ENCODE data around the gene TLE5. TPM values are rescaled to one million over a fixed set of nuclear protein-coding genes. Genes with fewer than 3 reads are reported as not detected.

TLE5 gene
- total and polyA plus RNA-seq, 10 of the 15 experiments (the other 5 are each of a cell fraction or from before 2014, with no cell fraction given) = 2.5 to 373 (median 154) TPM

DNA sequence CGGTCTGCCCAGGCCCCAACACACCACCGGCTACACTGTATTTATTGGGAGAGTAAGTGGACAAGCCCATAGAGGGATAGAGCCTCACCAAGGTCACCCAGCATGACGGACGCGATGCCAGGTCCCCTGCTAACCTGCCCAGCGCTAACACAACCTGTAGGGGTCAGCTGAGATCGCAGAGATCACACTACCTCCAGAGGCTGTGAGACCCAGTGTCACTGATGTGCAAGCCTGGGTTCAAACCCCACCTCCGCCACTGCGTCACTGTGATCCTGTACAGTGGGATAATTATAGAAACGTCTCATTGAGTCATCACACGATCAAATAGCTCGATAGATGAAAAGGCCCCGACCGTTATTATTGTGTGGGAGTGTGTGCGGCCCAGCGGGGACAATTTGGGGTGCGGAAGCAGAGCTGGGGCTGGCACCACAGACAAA is 22.6 kb downstream of the TLE5 start:
- FAIRE-seq = no peak
- H3K9ac ChIP-seq (ENCODE audit: control insufficient read depth, insufficient read depth, low read length) = no peak overlapping the region
- ChIA-PET CTCF (no interaction called here), POLR2A (interaction anchor here (1.1 kb wide), 1 partner anchor 19 kb away, joined by 3 read pairs; no protein-coding TSS in a partner anchor), SMC1A (ENCODE audit: uncharacterized antibody, unreplicated experiment) (no interaction called here), RAD21 (ENCODE audit: unreplicated experiment) (interaction anchor here (1.0 kb wide), 1 partner anchor 25 kb away, joined by 3 read pairs; no protein-coding TSS in a partner anchor)
- no peaks in the 10 kb centered on the region for H3K36me3 ChIP-seq (ENCODE audit: control insufficient read depth in 2 of 2, insufficient read depth in 2 of 2, low read length in 1 of 2)
- no peak overlapping the region for H2AFZ ChIP-seq (ENCODE audit: control insufficient read depth, low read depth, low read length)
- 44% methylated on average over 17 of the region's 17 CpGs for WGBS (ENCODE audit: insufficient coverage, insufficient replicate concordance, low lambda C conversion rate, missing lambda C conversion rate)
- H3K4me2 ChIP-seq (ENCODE audit: control insufficient read depth, insufficient read depth) = no peak overlapping the region
- DNase-seq (ENCODE audit: low read depth, low spot score) = no peak
- H3K79me2 ChIP-seq (ENCODE audit: control insufficient read depth, insufficient read depth, low read length) = no peaks in the 10 kb centered on the region
- no peaks in the 10 kb centered on the region for H4K20me1 ChIP-seq (ENCODE audit: control insufficient read depth, insufficient read depth)
- no TSS peak for BruUV-seq (replicated peaks)
- intact Hi-C loops (cut with micrococcal nuclease; ENCODE audit: unreplicated experiment) (no loop called here), in situ Hi-C loops (cut with MboI) (no loop called here)
- no peak overlapping the region for H3K4me3 ChIP-seq
- no peaks in the 10 kb centered on the region for H3K9me3 ChIP-seq (replicated peaks; ENCODE audit: control insufficient read depth, insufficient read depth, low read length)
- no peaks in the 10 kb centered on the region for H3K27me3 ChIP-seq (replicated peaks in 1 of 2; ENCODE audit: control insufficient read depth in 2 of 2, insufficient read depth in 2 of 2, low read length in 1 of 2)
- H3K4me1 ChIP-seq (ENCODE audit: control insufficient read depth, insufficient read depth, low read length) = peaks cover 14% of the 10 kb centered on the region
- TF ChIP-seq ZNF384 (IDR thresholded peaks at IDR 0.05; ENCODE audit: borderline replicate concordance, low read depth, low read length) (no peak), SREBF2 (IDR thresholded peaks at IDR 0.05; ENCODE audit: low read length) (no peak), ATF7 (IDR thresholded peaks at IDR 0.05; ENCODE audit: low read depth) (no peak), E2F8 (IDR thresholded peaks at IDR 0.05; ENCODE audit: low read depth, partially characterized antibody) (no peak), EGR1 (IDR thresholded peaks at IDR 0.05; ENCODE audit: borderline replicate concordance in 1 of 2, low read depth in 2 of 2, low read length in 2 of 2) (no peak), POLR2AphosphoS2 (IDR thresholded peaks at IDR 0.05; ENCODE audit: low read depth, low read length) (no peak), IKZF1 (conservative IDR thresholded peaks at IDR 0.05) (no peak)
- no peak overlapping the region for H3K27ac ChIP-seq (ENCODE audit: control insufficient read depth, insufficient read depth)
- no peak for ATAC-seq

Data from GM12878 (cell line).